ENCODE data around the gene SLC26A2. TPM values are rescaled to one million over a fixed set of nuclear protein-coding genes. Genes with fewer than 3 reads are reported as not detected.
"Not testable (repeated sequence)": the region's sequence is repeated elsewhere in the genome, so short reads cannot be mapped to it uniquely, and the experiment has no call there.

SLC26A2 gene
- polyA plus RNA-seq, 1 experiment, result 9.7 TPM

GRCh38 chr5:149940077-149940574, 20.4 kb upstream of the SLC26A2 start:
- CTCF ChIA-PET, result interaction anchor here (0.6 to 1.3 kb wide), 3 partner anchors 18 to 22 kb away, joined by 3 to 5 read pairs (median 4); no protein-coding TSS in a partner anchor
- Histone ChIP-seq H3K27me3 (ENCODE audit: control insufficient read depth, insufficient read depth, low read length) (no peaks in the 10 kb centered on the region), H3K9me3 (ENCODE audit: control insufficient read depth, insufficient read depth, low read length) (no peaks in the 10 kb centered on the region), H3K4me3 (ENCODE audit: low read depth, low read length) (no peak overlapping the region), H3K27ac (ENCODE audit: low read depth, low read length) (no peak overlapping the region)
- no peak for DNase-seq (ENCODE audit: low read depth, low spot score)
- no peak for TF ChIP-seq CTCF (IDR thresholded peaks at IDR 0.05; ENCODE audit: low read depth, low read length)
- POLR2A ChIA-PET, result no interaction called here

- POLR2A ChIA-PET, result no interaction called here
Observed at GRCh38 chr5:149940941-149941644, 19.5 kb upstream of the SLC26A2 start.

GRCh38 chr5:149941795-149942194, 18.8 kb upstream of the SLC26A2 start:
- no peaks in the 10 kb centered on the region for H3K9me3 ChIP-seq (ENCODE audit: control insufficient read depth, insufficient read depth, low read length)
- ChIA-PET POLR2A (no interaction called here), CTCF (no interaction called here)
- DNase-seq (ENCODE audit: low read depth, low spot score), result no peak
- no peaks in the 10 kb centered on the region for H3K27me3 ChIP-seq (ENCODE audit: control insufficient read depth, insufficient read depth, low read length)
- TF ChIP-seq CTCF (IDR thresholded peaks at IDR 0.05; ENCODE audit: low read depth, low read length), result no peak
- no peak overlapping the region for H3K4me3 ChIP-seq (ENCODE audit: low read depth, low read length)
- H3K27ac ChIP-seq (ENCODE audit: low read depth, low read length), result no peak overlapping the region

More at GRCh38 chr5:149940941-149941644, 19.5 kb upstream of the SLC26A2 start:
- no peak for TF ChIP-seq CTCF (IDR thresholded peaks at IDR 0.05; ENCODE audit: low read depth, low read length)
- no peak for DNase-seq (ENCODE audit: low read depth, low spot score)
- H3K4me3 ChIP-seq (ENCODE audit: low read depth, low read length), result no peak overlapping the region
- no peak overlapping the region for H3K27ac ChIP-seq (ENCODE audit: low read depth, low read length)
- H3K9me3 ChIP-seq (ENCODE audit: control insufficient read depth, insufficient read depth, low read length), result no peaks in the 10 kb centered on the region
- H3K27me3 ChIP-seq (ENCODE audit: control insufficient read depth, insufficient read depth, low read length), result no peaks in the 10 kb centered on the region
- CTCF ChIA-PET, result no interaction called here

GRCh38 chr5:149942199-149942598, 18.4 kb upstream of the SLC26A2 start:
- no peak overlapping the region for H3K4me3 ChIP-seq (ENCODE audit: low read depth, low read length)
- no peak for TF ChIP-seq CTCF (IDR thresholded peaks at IDR 0.05; ENCODE audit: low read depth, low read length)
- H3K27me3 ChIP-seq (ENCODE audit: control insufficient read depth, insufficient read depth, low read length), result no peaks in the 10 kb centered on the region
- ChIA-PET POLR2A (no interaction called here), CTCF (no interaction called here)
- H3K27ac ChIP-seq (ENCODE audit: low read depth, low read length), result no peak overlapping the region
- DNase-seq (ENCODE audit: low read depth, low spot score), result no peak
- no peaks in the 10 kb centered on the region for H3K9me3 ChIP-seq (ENCODE audit: control insufficient read depth, insufficient read depth, low read length)

- CTCF ChIA-PET; H3K4me3 ChIP-seq (ENCODE audit: low read depth, low read length); DNase-seq (ENCODE audit: low read depth, low spot score); POLR2A ChIA-PET; H3K27me3 ChIP-seq (ENCODE audit: control insufficient read depth, insufficient read depth, low read length); H3K27ac ChIP-seq (ENCODE audit: low read depth, low read length); H3K9me3 ChIP-seq (ENCODE audit: control insufficient read depth, insufficient read depth, low read length): not testable (repeated sequence)
Observed at GRCh38 chr5:149942741-149943169, 17.8 kb upstream of the SLC26A2 start.

- H3K27me3 ChIP-seq (ENCODE audit: control insufficient read depth, insufficient read depth, low read length); POLR2A ChIA-PET; H3K9me3 ChIP-seq (ENCODE audit: control insufficient read depth, insufficient read depth, low read length); H3K27ac ChIP-seq (ENCODE audit: low read depth, low read length); DNase-seq (ENCODE audit: low read depth, low spot score); CTCF ChIA-PET; H3K4me3 ChIP-seq (ENCODE audit: low read depth, low read length): not testable (repeated sequence)
Observed at GRCh38 chr5:149943177-149943949, 17.2 kb upstream of the SLC26A2 start.
